ENCODE results near the gene LYRM7.

Gene LYRM7

GRCh38 chr5:131164191-131165118, 6.3 kb upstream of the LYRM7 start:
- no peak for DNase-seq (ENCODE audit: low read depth)
- TF ChIP-seq CTCF (IDR thresholded peaks at IDR 0.05; ENCODE audit: control insufficient read depth, extremely low read depth, insufficient read depth), result 0 out of 2 replicates have a peak, but pooled peaks have one; percentile 2
- peak overlapping the region; percentile 82 for H3K4me3 ChIP-seq (ENCODE audit: low read depth, low read length)

GRCh38 chr5:131165119-131165727, 5.5 kb upstream of the LYRM7 start, which contains the start of gene HINT1:
Gene HINT1, minus strand, starts transcription at chr5:131165256. Its CDS starts 51 bp downstream, at chr5:131165205.
- peak; percentile 45 for TF ChIP-seq CTCF (IDR thresholded peaks at IDR 0.05; ENCODE audit: control insufficient read depth, extremely low read depth, insufficient read depth)
- H3K4me3 ChIP-seq (ENCODE audit: low read depth, low read length), result peak within 1 kb of the TSS; percentile 82
- DNase-seq (ENCODE audit: low read depth), result peak; percentile 68

- H3K4me3 ChIP-seq (ENCODE audit: low read depth, low read length), result no peak overlapping the region
- TF ChIP-seq CTCF (IDR thresholded peaks at IDR 0.05; ENCODE audit: control insufficient read depth, extremely low read depth, insufficient read depth), result no peak
- no peak for DNase-seq (ENCODE audit: low read depth)
Measured at GRCh38 chr5:131167615-131168014, 3.1 kb upstream of the LYRM7 start.

- no peak for DNase-seq (ENCODE audit: low read depth)
- H3K4me3 ChIP-seq (ENCODE audit: low read depth, low read length), result peak overlapping the region; percentile 61
- no peak for TF ChIP-seq CTCF (IDR thresholded peaks at IDR 0.05; ENCODE audit: control insufficient read depth, extremely low read depth, insufficient read depth)
Measured at GRCh38 chr5:131169810-131170539, 769 bp upstream of the LYRM7 start.

GRCh38 chr5:131171276-131171810, 599 bp downstream of the LYRM7 start:
- peak overlapping the region; percentile 61 for H3K4me3 ChIP-seq (ENCODE audit: low read depth, low read length)

More at GRCh38 chr5:131171276-131171810, 599 bp downstream of the LYRM7 start:
- no peak for DNase-seq (ENCODE audit: low read depth)
- TF ChIP-seq CTCF (IDR thresholded peaks at IDR 0.05; ENCODE audit: control insufficient read depth, extremely low read depth, insufficient read depth), result no peak

Measured in LNCaP clone FGC (cell line).